Common myeloid progenitor, CD34-positive (primary cell): ENCODE results near the gene GSS.
A peak's percentile ranks its signal among the peaks of the same experiment; 100 is the strongest.

Experiments used
- CTCF ChIA-PET: fragments of 350-600 bp; sonication (Branson Sonifier 250); formaldehyde crosslinking; loops from one replicate; lab custom pipeline; 2021; ENCODE audit warnings: antibody characterized with exemption; lab: Charles Lee
- POLR2A ChIA-PET: fragments of 350-600 bp; sonication (Branson Sonifier 250); formaldehyde crosslinking; loops from one replicate; lab custom pipeline; 2021; ENCODE audit warnings: antibody characterized with exemption; lab: Charles Lee
- DNase-seq, 3 donors: peaks; one replicate each; pipeline versions ENCODE4 v3.0.0 to v3.0.0-alpha.2; 2013
- H3K27ac ChIP-seq, 2 experiments: 1 replicate in 1 of 2; 2 replicates in 1 of 2; pipeline ENCODE4 v1.7.0; 2013; ENCODE audit warnings: inconsistent platforms in 2 of 2, low read length in 2 of 2, mild to moderate bottlenecking in 2 of 2, low read depth in 1 of 2, moderate library complexity in 1 of 2; ENCODE audit not compliant: severe bottlenecking in 2 of 2, insufficient read depth in 1 of 2, poor library complexity in 1 of 2
- H3K27me3 ChIP-seq, 5 experiments: replicated peaks in 2 of 5; 1 replicate in 3 of 5; 2 replicates in 2 of 5; pipeline versions ENCODE4 v1.6.1 to v1.7.0; 2013; ENCODE audit warnings: low read length in 4 of 5, mild to moderate bottlenecking in 2 of 5, moderate library complexity in 2 of 5, inconsistent platforms in 1 of 5; ENCODE audit not compliant: insufficient read depth in 5 of 5, control insufficient read depth in 4 of 5
- H3K36me3 ChIP-seq, 4 experiments: 1 replicate in 2 of 4; 2 replicates in 2 of 4; pipeline versions ENCODE4 v1.6.1 to v1.7.0; 2013; ENCODE audit warnings: low read length in 3 of 4, control low read depth in 1 of 4, mild to moderate bottlenecking in 1 of 4; ENCODE audit not compliant: control insufficient read depth in 4 of 4, insufficient read depth in 4 of 4
- H3K4me1 ChIP-seq, 4 experiments: 1 replicate in 3 of 4; 2 replicates in 1 of 4; pipeline versions ENCODE4 v1.6.1 to v1.7.1; 2013; ENCODE audit warnings: low read length in 3 of 4, mild to moderate bottlenecking in 3 of 4, control low read depth in 1 of 4, inconsistent platforms in 1 of 4, moderate library complexity in 1 of 4; ENCODE audit not compliant: control insufficient read depth in 4 of 4, insufficient read depth in 4 of 4; ENCODE audit errors: control extremely low read depth in 1 of 4
- H3K4me3 ChIP-seq, 7 experiments: 1 replicate in 4 of 7; 2 replicates in 3 of 7; pipeline versions ENCODE4 v1.5.1 to v1.7.0; 2013; ENCODE audit warnings: mild to moderate bottlenecking in 7 of 7, low read length in 6 of 7, moderate library complexity in 6 of 7, inconsistent platforms in 2 of 7, low read depth in 2 of 7, control low read depth in 1 of 7; ENCODE audit not compliant: insufficient read depth in 4 of 7, control insufficient read depth in 1 of 7; ENCODE audit errors: extremely low read depth in 1 of 7
- H3K9me3 ChIP-seq, 5 experiments: 1 replicate in 4 of 5; 2 replicates in 1 of 5; pipeline versions ENCODE4 v1.6.1 to v1.7.1; 2013; ENCODE audit warnings: low read length in 4 of 5, mild to moderate bottlenecking in 2 of 5, inconsistent platforms in 1 of 5, low read depth in 1 of 5, moderate library complexity in 1 of 5; ENCODE audit not compliant: control insufficient read depth in 4 of 5, insufficient read depth in 2 of 5; ENCODE audit errors: control extremely low read depth in 1 of 5
- WGBS: methylation state at CpG from one replicate; pipeline ENCODE4 v1.1.5; 2013; ENCODE audit not compliant: insufficient coverage; 5-methylcytosine and 5-hydroxymethylcytosine counted together

GSS gene

DNA sequence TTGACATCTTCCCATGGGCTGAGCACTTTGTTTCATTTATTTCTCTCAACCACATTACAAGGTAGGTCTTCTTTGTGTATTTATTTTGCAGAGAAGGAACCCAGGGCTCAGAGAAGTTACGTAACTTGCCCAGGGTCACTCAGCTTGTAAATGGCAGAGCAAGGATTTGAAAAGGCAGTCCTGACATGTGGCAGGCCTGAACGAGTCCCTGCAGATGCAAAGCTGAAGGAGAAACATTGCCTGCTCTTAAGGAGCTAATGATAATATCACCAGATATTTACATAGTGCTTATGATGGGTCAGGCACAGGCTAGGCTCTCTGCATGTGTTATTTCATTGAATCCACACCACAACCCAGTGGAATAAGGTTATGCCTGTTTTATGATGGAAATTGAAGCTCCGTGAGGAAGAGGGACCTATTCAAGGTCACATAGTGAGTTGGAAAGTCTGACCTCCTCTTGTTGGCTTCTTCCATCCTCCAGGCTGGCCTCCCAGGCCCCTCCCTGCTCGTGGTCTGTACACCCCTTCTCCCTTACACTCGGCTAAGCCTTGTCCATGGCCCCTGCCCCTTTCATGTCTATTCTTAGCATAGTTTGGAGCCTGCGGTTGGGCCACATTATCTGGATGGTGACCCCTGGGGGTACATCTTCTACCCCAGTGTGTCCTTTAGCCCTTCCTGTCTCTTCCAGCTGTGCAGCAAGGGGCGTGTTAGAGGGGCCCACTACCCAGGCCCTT is 12.6 kb upstream of the GSS start:
- CTCF ChIA-PET = interaction anchor here (1.1 kb wide), 1 partner anchor 11 kb away, joined by 3 read pairs; no protein-coding TSS in a partner anchor
- Histone ChIP-seq H3K4me1 (no peaks in the 10 kb centered on the region), H3K27me3 (no peaks in the 10 kb centered on the region), H3K27ac (no peak overlapping the region), H3K36me3 (no peaks in the 10 kb centered on the region), H3K9me3 (no peaks in the 10 kb centered on the region), H3K4me3 (no peak overlapping the region)
- 96% methylated on average over 6 of the region's 7 CpGs for WGBS
- no peak for DNase-seq
- POLR2A ChIA-PET = no interaction called here

DNA sequence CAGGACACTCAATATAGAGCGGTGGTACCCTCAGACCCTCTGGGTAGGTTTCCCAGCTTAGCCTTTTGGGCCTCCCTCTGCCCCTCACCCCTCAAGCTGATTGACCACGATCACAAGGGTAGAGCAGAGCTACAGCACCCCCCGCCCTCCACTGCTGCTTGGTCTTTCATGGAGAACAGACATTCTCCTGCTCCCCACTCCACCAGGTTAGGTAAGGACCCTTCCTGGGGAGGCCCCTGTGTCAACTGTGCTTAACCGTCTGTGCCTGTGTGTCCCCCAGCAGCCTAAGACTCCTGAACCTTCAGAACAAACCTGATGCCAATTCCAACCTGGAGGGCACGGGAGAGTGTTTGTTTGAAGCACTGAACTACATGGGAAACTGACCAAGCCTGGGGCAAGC is 11.8 kb upstream of the GSS start:
- CTCF ChIA-PET = interaction anchor here (1.1 kb wide), 1 partner anchor 12 kb away, joined by 3 read pairs; no protein-coding TSS in a partner anchor
- Histone ChIP-seq H3K27ac (no peak overlapping the region), H3K27me3 (no peaks in the 10 kb centered on the region), H3K4me1 (no peaks in the 10 kb centered on the region), H3K36me3 (no peaks in the 10 kb centered on the region), H3K9me3 (no peaks in the 10 kb centered on the region), H3K4me3 (no peak overlapping the region)
- POLR2A ChIA-PET = interaction anchor here (0.6 kb wide), 1 partner anchor 244 kb away, joined by 3 read pairs; no protein-coding TSS in a partner anchor
- DNase-seq = no peak
- WGBS = 100% methylated on average over 4 of the region's 5 CpGs

DNA sequence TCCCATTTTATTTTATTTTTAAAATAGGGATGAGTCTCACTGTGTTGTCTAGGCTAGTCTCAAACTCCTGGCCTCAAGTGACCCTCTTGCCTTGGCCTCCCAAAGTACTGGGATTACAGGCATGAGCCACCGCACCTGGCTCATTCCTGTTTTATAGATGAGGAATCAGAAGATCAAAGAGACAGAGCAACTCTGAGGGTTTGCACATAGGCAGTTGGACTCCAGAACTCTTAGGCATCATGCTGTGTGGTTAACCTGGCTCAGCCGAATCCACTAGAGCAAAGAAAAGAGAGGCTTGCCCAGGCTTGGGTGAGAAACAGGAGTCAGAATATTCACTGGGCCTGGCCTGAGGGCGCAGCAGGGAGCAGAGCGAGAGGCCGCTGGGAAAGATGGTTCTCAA is 9.4 kb upstream of the GSS start:
- no peak overlapping the region for H3K27ac ChIP-seq
- no peaks in the 10 kb centered on the region for H3K36me3 ChIP-seq
- no peaks in the 10 kb centered on the region for H3K27me3 ChIP-seq
- 98% methylated on average over 5 of the region's 5 CpGs for WGBS
- H3K4me3 ChIP-seq = no peak overlapping the region
- no peak for DNase-seq
- ChIA-PET POLR2A (no interaction called here), CTCF (no interaction called here)
- H3K4me1 ChIP-seq = no peaks in the 10 kb centered on the region
- no peaks in the 10 kb centered on the region for H3K9me3 ChIP-seq

DNA sequence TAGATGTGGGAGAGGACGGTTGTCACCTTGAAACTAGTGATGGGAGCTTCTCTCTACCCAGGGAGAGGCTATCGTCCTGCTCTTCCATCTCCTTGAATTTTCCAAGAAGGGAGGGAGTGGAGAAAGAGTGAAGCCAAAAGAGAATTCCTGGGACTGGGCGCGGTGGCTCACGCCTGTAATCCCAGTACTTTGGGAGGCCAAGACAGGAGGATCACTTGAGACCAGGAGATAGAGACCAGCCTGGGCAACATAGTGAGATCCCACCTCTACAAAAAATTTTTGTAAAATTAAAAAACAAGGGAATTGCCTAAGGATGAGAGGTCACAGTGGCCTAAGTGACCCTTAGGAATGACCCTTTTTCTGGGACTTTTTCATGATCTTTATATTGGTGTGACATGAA is 8.9 kb upstream of the GSS start:
- Histone ChIP-seq H3K4me1 (no peaks in the 10 kb centered on the region), H3K36me3 (no peaks in the 10 kb centered on the region), H3K27ac (no peak overlapping the region), H3K27me3 (no peaks in the 10 kb centered on the region), H3K9me3 (no peaks in the 10 kb centered on the region), H3K4me3 (no peak overlapping the region)
- ChIA-PET CTCF (interaction anchor here (4.2 kb wide), 1 partner anchor 91 kb away, joined by 32 read pairs; the partner anchor contains the start of gene GGT7), POLR2A (no interaction called here)
- 79% methylated on average over 2 of the region's 5 CpGs for WGBS
- DNase-seq = no peak

DNA sequence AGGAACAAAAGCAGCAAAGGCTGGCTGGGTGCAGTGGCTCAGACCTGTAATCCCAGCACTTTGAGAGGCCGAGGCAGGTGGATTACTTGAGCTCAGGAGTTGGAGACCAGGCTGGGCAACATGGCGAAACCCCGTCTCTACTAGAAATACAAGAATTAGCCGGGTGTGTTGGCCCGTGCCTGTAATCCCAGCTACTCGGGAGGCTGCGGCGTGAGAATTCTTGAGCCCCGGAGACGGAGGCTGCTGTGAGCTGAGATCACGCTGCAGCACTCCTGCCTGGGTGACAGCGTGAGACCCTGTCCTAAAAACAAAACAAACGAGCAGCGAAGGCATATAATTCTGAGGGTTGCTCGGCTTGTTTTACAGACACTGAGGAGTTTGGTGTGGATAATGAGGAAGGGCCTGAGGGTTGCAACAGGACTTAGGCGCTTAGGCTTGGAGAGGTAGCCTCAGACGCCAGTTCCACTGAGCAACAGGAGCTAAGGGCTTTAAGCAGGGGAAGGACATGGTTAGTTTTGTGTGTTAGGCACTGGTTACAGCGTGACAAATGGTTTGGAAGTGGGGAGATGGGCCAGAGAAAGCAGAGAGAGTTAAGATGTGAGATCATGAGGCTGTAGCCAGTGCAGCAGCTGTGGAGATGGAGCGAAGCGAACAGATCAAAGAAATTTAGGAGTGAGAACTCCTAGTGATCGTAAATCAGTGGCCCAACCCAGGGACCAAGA is 1.3 kb upstream of the GSS start:
- peaks cover 8 to 16% (median 13%) of the 10 kb centered on the region in 4 experiments for H3K4me1 ChIP-seq
- no peak overlapping the region for H3K27ac ChIP-seq
- H3K27me3 ChIP-seq = no peaks in the 10 kb centered on the region
- ChIA-PET POLR2A (interaction anchor here (0.6 to 2.1 kb wide), 5 partner anchors 53 to 498 kb away, joined by 3 to 9 read pairs (median 4); partner anchors contain the start of gene ACSS2), CTCF (interaction anchor here (1.1 to 6.2 kb wide), 8 partner anchors 14 to 124 kb away, joined by 3 to 87 read pairs (median 4); partner anchors contain the start of genes ACSS2 and GGT7)
- peaks cover 0 to 2% (median 0%) of the 10 kb centered on the region in 5 experiments for H3K9me3 ChIP-seq
- WGBS = 97% methylated on average over 21 of the region's 21 CpGs
- no peak overlapping the region for H3K4me3 ChIP-seq
- H3K36me3 ChIP-seq = peaks cover 0 to under 1% (median 0%) of the 10 kb centered on the region in 4 experiments
- no peak for DNase-seq

DNA sequence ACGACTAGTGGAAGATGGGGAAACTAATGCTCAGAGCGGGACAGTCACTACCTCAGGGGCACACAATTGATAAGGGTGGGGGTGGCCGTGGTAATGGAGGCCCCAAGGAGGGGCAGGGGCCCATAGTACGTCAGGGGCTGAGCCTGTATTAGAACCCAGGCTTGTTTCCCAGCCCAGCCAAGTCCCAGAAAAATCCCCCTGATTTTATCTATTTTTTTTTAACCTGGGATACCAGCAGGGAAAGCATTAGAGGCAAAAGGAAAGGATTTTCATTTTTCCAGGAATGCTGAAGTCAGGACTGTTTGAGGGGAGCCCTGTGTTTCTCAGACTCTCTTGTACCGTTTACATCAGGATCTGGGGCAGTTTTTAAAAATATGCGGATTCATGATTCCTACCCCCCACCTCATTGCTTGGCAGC is 444 bp upstream of the GSS start:
- POLR2A ChIA-PET = interaction anchor here (0.6 to 2.1 kb wide), 3 partner anchors 80 to 498 kb away, joined by 3 to 9 read pairs (median 4); partner anchors contain the start of gene ACSS2
- Histone ChIP-seq H3K4me3 (peak overlapping the region; percentile 64 to 97 (median 84)), H3K27ac (peak overlapping the region in 1 of 2 experiments; percentile 90), H3K4me1 (peaks cover 8 to 16% (median 13%) of the 10 kb centered on the region in 4 experiments), H3K9me3 (peaks cover 0 to 2% (median 0%) of the 10 kb centered on the region in 5 experiments), H3K27me3 (no peaks in the 10 kb centered on the region), H3K36me3 (peaks cover 0 to 7% (median 3%) of the 10 kb centered on the region in 4 experiments)
- no peak for DNase-seq
- WGBS = 9% methylated on average over 4 of the region's 6 CpGs
- CTCF ChIA-PET = interaction anchor here (0.7 to 6.2 kb wide), 8 partner anchors 12 to 130 kb away, joined by 3 to 87 read pairs (median 4); partner anchors contain the start of genes ACSS2, GGT7 and NCOA6
